Kidney (tissue), 14 donors: ENCODE results near the gene CD2AP. TPM values are rescaled to one million over a fixed set of nuclear protein-coding genes. Genes with fewer than 3 reads are reported as not detected.
"Not testable (repeated sequence)": the region's sequence is repeated elsewhere in the genome, so short reads cannot be mapped to it uniquely, and the experiment has no call there.

Experiments
- DNase-seq, 5 donors: peaks; one replicate each; pipeline ENCODE4 v3.0.0-alpha.2; 2013 to 2020
- FAIRE-seq: peaks from 2 replicates; lab custom pipeline; 2012; peaks lifted over from hg19 to GRCh38; lab: Jason Lieb, UNC
- H3K27ac ChIP-seq, 2 donors: one replicate each; pipeline ENCODE4 v1.7.0; 2013; ENCODE audit warnings: low read depth in 2 of 2, low read length in 2 of 2, inconsistent platforms in 1 of 2
- H3K27me3 ChIP-seq: one replicate; pipeline ENCODE4 v1.7.1; 2013; ENCODE audit warnings: low read length, inconsistent platforms; ENCODE audit not compliant: control insufficient read depth, insufficient read depth
- H3K36me3 ChIP-seq, 3 donors: one replicate each; pipeline versions ENCODE4 v1.7.0 to v1.7.1; 2013; ENCODE audit warnings: low read length in 3 of 3, control low read depth in 1 of 3, inconsistent platforms in 1 of 3; ENCODE audit not compliant: insufficient read depth in 3 of 3, control insufficient read depth in 2 of 3
- H3K4me1 ChIP-seq, 3 donors: one replicate each; pipeline versions ENCODE4 v1.7.0 to v1.7.1; 2013; ENCODE audit warnings: low read length in 3 of 3, inconsistent platforms in 1 of 3, low read depth in 1 of 3; ENCODE audit not compliant: control insufficient read depth in 2 of 3, insufficient read depth in 2 of 3
- H3K4me3 ChIP-seq, 3 donors: one replicate each; pipeline versions ENCODE4 v1.7.0 to v1.8.1; 2013; ENCODE audit warnings: low read length in 3 of 3, control low read depth in 1 of 3, inconsistent platforms in 1 of 3
- H3K9ac ChIP-seq, 3 donors: one replicate each; pipeline versions ENCODE4 v1.7.0 to v1.7.1; 2013; ENCODE audit warnings: low read length in 3 of 3, control low read depth in 1 of 3, inconsistent platforms in 1 of 3
- H3K9me3 ChIP-seq, 3 donors: one replicate each; pipeline versions ENCODE4 v1.7.0 to v1.7.1; 2013; ENCODE audit warnings: low read length in 3 of 3, control low read depth in 1 of 3, inconsistent platforms in 1 of 3; ENCODE audit not compliant: control insufficient read depth in 2 of 3, insufficient read depth in 1 of 3
- CTCF ChIP-seq: IDR thresholded peaks from 3 replicates; pipeline ENCODE4 v1.5.1; 2012; ENCODE audit warnings: mild to moderate bottlenecking, moderate library complexity, borderline replicate concordance; ENCODE audit not compliant: insufficient read depth; ENCODE audit errors: extremely low read depth
- intact Hi-C: fragments of 100-400 bp; cut with DNase I; formaldehyde crosslinking; loops from one replicate; pipeline ENCODE4 v1.11.1; 2022
- polyA plus RNA-seq: library from polyadenylated mRNA; stranded (reverse); fragments of 350-450 nt; fragmentation: Illumina TruSeq; extraction: RNeasy Lipid Tissue Mini Kit (QIAGEN cat#74804); gene quantifications from one replicate; pipeline ENCODE4 v1.2.3, GENCODE V29; 2014; ENCODE audit warnings: low read depth, low replicate concordance; ENCODE audit not compliant: insufficient read depth
- total RNA-seq: library from RNA; stranded (reverse); fragmentation: NEBNext Ultra II Directional; extraction: Animal tissue kit (Norgen Biotek cat#: 25700); gene quantifications from one replicate; pipeline ENCODE4 v1.2.1, GENCODE V29; 2021
- donor health status: control.
- donor health status: control.
- donor health status: control.
- donor health status: control.
- donor health status: control.
- donor health status: DM: yes; HTN: yes; CAD: no.
- donor health status: Normal renal cell carcinoma (clear cell type).

Gene CD2AP
- total and polyA plus RNA-seq, 2 donors from 2014 or later, result 19.5 to 87.6 TPM

GRCh38 chr6:47563162-47563561 is 85.6 kb downstream of the CD2AP start:
- Histone ChIP-seq H3K9me3 (no peaks in the 10 kb centered on the region), H3K27ac (no peak overlapping the region), H3K36me3 (no peaks in the 10 kb centered on the region), H3K27me3 (no peaks in the 10 kb centered on the region), H3K4me1 (no peaks in the 10 kb centered on the region), H3K4me3 (no peak overlapping the region), H3K9ac (no peak overlapping the region)
- no peak for TF ChIP-seq CTCF
- no peak for FAIRE-seq
- intact Hi-C loops, result no loop called here
- no peak for DNase-seq

- H3K9ac ChIP-seq, FAIRE-seq, H3K9me3 ChIP-seq, DNase-seq, H3K36me3 ChIP-seq, H3K4me1 ChIP-seq, H3K27me3 ChIP-seq, intact Hi-C loops, H3K4me3 ChIP-seq, H3K27ac ChIP-seq: not testable (repeated sequence)
These were observed 89.0 kb downstream of the CD2AP start for GRCh38 chr6:47566602-47567001.

- Histone ChIP-seq H3K4me1 (peaks cover 0 to 5% (median 2%) of the 10 kb centered on the region in 3 donors), H3K27ac (no peak overlapping the region), H3K9ac (no peak overlapping the region), H3K36me3 (no peaks in the 10 kb centered on the region), H3K27me3 (no peaks in the 10 kb centered on the region), H3K9me3 (no peaks in the 10 kb centered on the region), H3K4me3 (no peak overlapping the region)
- intact Hi-C loops, result no loop called here
- no peak for DNase-seq
- no peak for FAIRE-seq
- TF ChIP-seq CTCF, result no peak
These were observed 90.0 kb downstream of the CD2AP start for GRCh38 chr6:47567586-47567985.

GRCh38 chr6:47571488-47571887 is 93.9 kb downstream of the CD2AP start:
- H3K27me3 ChIP-seq, result no peaks in the 10 kb centered on the region
- no peaks in the 10 kb centered on the region for H3K36me3 ChIP-seq
- intact Hi-C loops, result no loop called here
- no peak for DNase-seq
- peaks cover 0 to 5% (median 2%) of the 10 kb centered on the region in 3 donors for H3K4me1 ChIP-seq
- no peak overlapping the region for H3K9ac ChIP-seq
- H3K27ac ChIP-seq, result no peak overlapping the region
- no peak for TF ChIP-seq CTCF
- H3K4me3 ChIP-seq, result no peak overlapping the region
- FAIRE-seq, result no peak
- H3K9me3 ChIP-seq, result no peaks in the 10 kb centered on the region
